GM20431 (cell line): ENCODE results near the gene AHRR.

ENCODE experiments used
- in situ Hi-C: fragments of 300-500 bp; cut with MseI, MboI; formaldehyde crosslinking; loops from one replicate; pipeline ENCODE4 v1.15.0; 2020; ENCODE audit warnings: low sequenced_read_pairs; ENCODE audit not compliant: unreplicated experiment

AHRR gene

DNA sequence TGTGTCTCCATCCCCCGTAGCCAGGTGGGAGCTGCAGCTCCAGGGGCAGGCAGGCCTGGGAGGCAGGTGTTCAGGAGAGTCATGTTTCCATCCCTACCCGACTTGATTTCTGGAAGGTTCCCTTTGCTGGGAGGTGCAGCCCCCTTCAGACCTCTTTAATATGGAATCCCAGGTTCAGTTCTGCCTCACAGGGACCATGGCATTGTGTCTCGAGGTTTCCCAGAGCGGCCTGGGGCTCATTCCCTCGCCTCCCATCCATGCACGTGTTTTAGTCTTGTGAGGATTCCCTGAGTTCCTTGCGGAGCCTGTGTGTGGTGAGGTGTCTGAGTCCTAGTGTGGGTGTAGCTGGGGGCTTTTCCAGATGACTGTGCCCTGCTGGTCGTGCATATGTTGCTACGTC is 16.5 kb upstream of the AHRR start:
- in situ Hi-C loops, result no loop called here

DNA sequence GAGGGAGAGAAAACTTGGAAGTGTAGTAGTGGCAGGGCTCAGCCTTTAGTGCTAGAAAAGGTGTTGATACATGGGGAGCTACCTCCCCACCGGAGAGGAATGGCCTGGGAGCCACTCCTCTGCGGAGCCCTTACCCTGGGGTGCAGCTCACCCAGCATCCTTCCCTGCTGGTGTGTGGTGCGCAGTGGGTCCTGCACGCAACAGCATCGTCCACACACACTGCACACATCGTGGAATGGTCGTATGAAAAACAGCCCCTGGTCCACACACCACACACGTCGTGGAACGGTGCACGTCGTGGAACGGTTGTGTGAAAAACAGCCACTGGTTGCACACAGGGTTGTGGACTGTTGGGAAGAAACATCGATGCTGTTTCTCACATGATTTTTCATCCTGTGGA is 16.1 kb upstream of the AHRR start:
- in situ Hi-C loops, result no loop called here

- in situ Hi-C loops, result no loop called here
Observed at GRCh38 chr5:306011-306805, 15.3 kb upstream of the AHRR start.

- in situ Hi-C loops, result no loop called here
Observed at GRCh38 chr5:307306-307705, 14.2 kb upstream of the AHRR start.

GRCh38 chr5:307794-308579 is 13.5 kb upstream of the AHRR start:
- in situ Hi-C loops, result no loop called here

DNA sequence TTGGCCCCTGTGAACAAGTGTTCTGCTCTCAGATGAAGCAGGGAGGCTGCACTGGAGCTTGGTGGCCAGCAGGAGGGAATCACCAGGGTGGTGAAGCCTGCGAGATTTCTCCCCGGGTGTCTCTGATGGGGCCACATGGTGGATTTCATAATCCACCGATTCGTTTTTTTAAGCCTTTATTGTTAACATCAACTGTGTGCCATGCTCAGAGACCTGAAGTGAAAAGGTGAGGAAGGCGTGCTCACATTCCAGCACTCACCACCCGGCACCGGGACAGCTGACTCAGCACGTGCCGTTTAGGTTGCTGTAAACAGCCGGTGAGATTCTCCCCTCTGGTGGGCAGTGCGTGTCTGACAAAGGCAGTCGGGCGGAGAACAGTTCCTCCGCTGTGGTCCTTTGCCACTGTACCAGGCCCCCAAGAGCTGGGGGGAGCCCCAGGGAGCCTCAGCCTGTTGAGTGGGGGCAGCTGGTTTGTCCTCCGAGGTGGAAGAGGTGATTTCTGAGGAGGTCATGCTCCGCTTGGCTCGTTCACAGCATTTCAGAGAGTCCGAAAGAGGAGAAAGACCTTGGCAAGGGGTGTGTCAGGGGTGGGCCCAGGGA is 12.7 kb upstream of the AHRR start:
- in situ Hi-C loops, result no loop called here

DNA sequence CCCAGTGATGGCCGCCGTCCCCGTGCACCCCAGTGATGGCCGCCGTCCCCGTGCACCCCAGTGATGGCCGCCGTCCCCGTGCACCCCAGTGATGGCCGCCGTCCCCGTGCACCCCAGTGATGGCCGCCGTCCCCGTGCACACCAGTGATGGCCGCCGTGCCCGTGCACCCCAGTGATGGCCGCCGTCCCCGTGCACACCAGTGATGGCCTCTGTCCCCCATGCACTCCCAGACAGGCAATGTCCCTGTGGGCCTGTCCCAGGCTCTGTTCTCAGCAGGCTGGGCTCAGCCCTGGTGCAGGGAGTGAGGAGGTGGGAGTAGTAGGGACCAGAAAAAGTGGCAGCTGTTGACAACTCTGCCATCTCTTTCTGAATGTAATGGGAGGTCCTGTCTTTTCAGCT is 11.7 kb upstream of the AHRR start:
- in situ Hi-C loops, result loop anchor here (10.0 kb wide), 1 partner anchor 125 kb away; no protein-coding TSS in a partner anchor

GRCh38 chr5:310516-310915 is 11.0 kb upstream of the AHRR start:
- in situ Hi-C loops, result loop anchor here (10.0 kb wide), 1 partner anchor 124 kb away; no protein-coding TSS in a partner anchor

GRCh38 chr5:310941-311434 is 10.5 kb upstream of the AHRR start:
- in situ Hi-C loops, result loop anchor here (10.0 kb wide), 1 partner anchor 124 kb away; no protein-coding TSS in a partner anchor

DNA sequence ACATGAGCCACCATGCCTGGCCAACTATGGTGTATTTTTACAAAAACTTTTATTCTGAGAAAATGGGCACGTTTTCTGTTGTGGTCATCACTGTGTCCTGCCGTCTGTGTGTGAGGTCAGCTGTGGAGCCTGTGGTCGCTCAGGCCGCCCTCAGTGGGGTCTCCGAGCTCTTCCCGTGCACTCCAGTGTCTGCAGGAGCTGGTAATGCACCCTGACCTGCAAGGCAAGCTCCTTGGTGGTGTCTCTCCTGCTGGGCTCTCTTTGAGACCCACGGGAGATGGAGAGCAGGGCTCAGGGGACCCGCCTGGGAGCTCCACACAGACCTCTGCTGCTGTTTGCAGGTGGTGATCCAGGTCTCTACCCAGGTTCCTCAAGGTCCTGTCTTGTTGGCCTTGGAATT is 9.6 kb upstream of the AHRR start:
- in situ Hi-C loops, result loop anchor here (10.0 kb wide), 1 partner anchor 123 kb away; no protein-coding TSS in a partner anchor

- in situ Hi-C loops, result loop anchor here (10.0 kb wide), 1 partner anchor 122 kb away; no protein-coding TSS in a partner anchor
Observed at GRCh38 chr5:312845-313244, 8.7 kb upstream of the AHRR start.

- in situ Hi-C loops, result loop anchor here (10.0 kb wide), 1 partner anchor 122 kb away; no protein-coding TSS in a partner anchor
Observed at GRCh38 chr5:313265-313664, 8.2 kb upstream of the AHRR start.

DNA sequence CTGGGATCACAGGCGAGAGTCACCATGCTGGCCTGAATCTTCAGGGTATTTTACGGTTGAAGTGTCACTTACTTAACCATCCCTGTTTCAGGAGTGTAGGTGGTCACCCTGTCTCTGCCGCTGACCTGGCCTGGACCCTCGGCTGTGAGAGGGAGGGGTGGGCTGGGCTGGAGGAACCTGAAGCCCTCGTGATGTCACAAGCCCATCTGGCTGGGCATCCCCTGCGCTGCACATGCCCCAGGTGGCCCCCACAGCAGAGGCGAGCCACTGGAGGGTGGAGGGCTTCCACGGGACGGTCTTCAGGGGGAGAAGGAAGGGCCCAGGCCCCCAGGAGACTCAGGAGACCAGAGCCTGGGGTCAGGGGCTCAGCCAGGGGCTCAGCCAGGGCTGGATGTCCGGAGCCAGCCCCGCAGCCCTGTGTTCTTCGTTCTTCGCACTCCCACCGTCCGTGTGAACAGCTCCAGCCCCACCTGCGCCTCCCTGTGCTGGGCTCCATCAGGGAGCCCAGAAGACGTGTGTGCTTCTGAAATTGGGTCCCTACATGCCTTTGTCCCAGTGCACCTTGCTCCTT is 7.6 kb upstream of the AHRR start:
- in situ Hi-C loops, result loop anchor here (10.0 kb wide), 1 partner anchor 121 kb away; no protein-coding TSS in a partner anchor

- in situ Hi-C loops, result loop anchor here (10.0 kb wide), 1 partner anchor 120 kb away; no protein-coding TSS in a partner anchor
Observed at GRCh38 chr5:314676-315487, 6.6 kb upstream of the AHRR start.

- in situ Hi-C loops, result loop anchor here (10.0 kb wide), 1 partner anchor 119 kb away; no protein-coding TSS in a partner anchor
Observed at GRCh38 chr5:315488-316209, 5.9 kb upstream of the AHRR start.

DNA sequence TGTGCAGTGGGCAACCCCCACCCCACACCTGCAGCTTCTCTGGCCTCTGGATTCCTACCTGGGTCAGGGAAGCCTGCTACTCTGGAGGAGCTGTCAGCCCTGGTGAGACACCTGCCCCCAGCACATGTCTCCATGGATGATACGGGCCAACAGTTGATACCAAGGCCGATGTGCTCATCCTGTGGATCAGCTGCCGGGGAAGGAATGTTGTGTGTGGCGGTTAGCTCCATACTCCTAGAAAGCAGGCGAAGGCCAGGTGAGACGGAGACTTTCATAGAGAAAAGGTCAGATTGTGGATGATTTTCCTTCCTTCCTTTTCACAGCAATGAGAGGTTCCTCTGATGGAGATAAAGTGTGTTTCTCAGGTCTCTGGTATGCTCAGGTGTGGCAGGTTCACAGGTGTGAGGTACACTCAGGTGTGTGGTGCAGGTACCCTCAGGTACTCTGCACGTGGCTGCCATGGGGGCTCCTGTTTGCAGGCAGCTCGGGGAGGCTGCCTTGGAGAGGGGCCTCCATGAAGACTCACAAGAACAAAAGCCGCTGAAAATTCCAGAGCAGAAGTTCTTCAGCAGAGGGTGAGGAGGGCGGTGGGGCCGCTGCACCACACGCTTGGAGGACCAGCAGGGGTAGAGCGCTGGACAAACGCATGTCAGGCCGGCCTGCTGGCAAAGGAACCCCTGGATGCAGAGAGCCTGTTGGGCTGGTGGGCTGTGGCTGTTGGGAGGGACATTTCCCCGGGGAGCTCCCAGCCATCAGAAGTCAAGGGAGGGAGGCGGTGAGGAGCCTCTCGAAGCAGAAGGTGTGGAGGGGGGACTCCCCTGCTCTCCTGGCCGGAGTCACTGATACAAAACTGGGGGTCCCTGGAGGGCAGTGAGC is 5.1 kb upstream of the AHRR start:
- in situ Hi-C loops, result loop anchor here (10.0 kb wide), 1 partner anchor 118 kb away; no protein-coding TSS in a partner anchor

- in situ Hi-C loops, result loop anchor here (10.0 kb wide), 1 partner anchor 118 kb away; no protein-coding TSS in a partner anchor
Observed at GRCh38 chr5:317086-317811, 4.3 kb upstream of the AHRR start.
